ENCODE measurements around the gene FHIT.

FHIT gene

DNA sequence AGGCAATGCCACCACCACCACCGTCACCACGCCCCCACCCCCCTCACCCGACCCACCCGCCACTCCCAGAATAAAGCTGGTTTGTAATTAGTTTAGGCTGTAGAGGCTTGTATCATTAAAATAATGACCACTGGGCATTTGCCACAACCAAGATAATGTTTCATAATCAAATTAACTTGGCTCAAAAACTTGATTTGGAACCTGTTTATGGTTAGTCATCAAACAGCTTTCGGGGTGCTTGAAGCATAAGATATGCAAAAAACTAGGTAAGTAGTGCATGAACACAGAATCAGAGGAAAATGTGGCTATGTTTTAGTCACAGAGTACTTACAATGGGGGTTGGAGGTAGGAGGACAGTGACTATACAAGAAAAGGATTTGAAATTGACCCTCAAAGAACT lies 115.1 kb downstream of the FHIT start:
- Histone ChIP-seq H3K4me3 (ENCODE audit: insufficient read depth, low read length, poor library complexity, severe bottlenecking) (no peak overlapping the region), H2AFZ (ENCODE audit: low read depth, low read length, severe bottlenecking) (no peak overlapping the region), H4K20me1 (ENCODE audit: low read depth, low read length) (no peaks in the 10 kb centered on the region), H3F3A (ENCODE audit: insufficient read depth) (no peaks in the 10 kb centered on the region), H3K4me2 (ENCODE audit: low read depth, low read length, poor library complexity, severe bottlenecking) (no peak overlapping the region), H3K79me2 (ENCODE audit: insufficient read depth, low read length) (no peaks in the 10 kb centered on the region), H3K36me3 (ENCODE audit: low read length) (no peaks in the 10 kb centered on the region), H3K27ac (ENCODE audit: low read depth, low read length) (no peak overlapping the region), H3K9me2 (replicated peaks; ENCODE audit: insufficient read depth, low read length) (no peaks in the 10 kb centered on the region), H3K9me3 (ENCODE audit: insufficient read depth, low read length) (no peaks in the 10 kb centered on the region), H3K9ac (ENCODE audit: low read length) (no peak overlapping the region), H3K27me3 (ENCODE audit: low read length) (no peaks in the 10 kb centered on the region)
- no peak for TF ChIP-seq EZH2phosphoT487 (conservative IDR thresholded peaks at IDR 0.05; ENCODE audit: low read length)
- TF ChIP-seq, protein P1, sequence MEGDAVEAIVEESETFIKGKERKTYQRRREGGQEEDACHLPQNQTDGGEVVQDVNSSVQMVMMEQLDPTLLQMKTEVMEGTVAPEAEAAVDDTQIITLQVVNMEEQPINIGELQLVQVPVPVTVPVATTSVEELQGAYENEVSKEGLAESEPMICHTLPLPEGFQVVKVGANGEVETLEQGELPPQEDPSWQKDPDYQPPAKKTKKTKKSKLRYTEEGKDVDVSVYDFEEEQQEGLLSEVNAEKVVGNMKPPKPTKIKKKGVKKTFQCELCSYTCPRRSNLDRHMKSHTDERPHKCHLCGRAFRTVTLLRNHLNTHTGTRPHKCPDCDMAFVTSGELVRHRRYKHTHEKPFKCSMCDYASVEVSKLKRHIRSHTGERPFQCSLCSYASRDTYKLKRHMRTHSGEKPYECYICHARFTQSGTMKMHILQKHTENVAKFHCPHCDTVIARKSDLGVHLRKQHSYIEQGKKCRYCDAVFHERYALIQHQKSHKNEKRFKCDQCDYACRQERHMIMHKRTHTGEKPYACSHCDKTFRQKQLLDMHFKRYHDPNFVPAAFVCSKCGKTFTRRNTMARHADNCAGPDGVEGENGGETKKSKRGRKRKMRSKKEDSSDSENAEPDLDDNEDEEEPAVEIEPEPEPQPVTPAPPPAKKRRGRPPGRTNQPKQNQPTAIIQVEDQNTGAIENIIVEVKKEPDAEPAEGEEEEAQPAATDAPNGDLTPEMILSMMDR (IDR thresholded peaks at IDR 0.05; ENCODE audit: insufficient read depth, low read length, poor library complexity, severe bottlenecking) = no peak

- H4K20me1 ChIP-seq (ENCODE audit: low read depth, low read length) = no peaks in the 10 kb centered on the region
- no peak overlapping the region for H3K4me2 ChIP-seq (ENCODE audit: low read depth, low read length, poor library complexity, severe bottlenecking)
- no peak overlapping the region for H2AFZ ChIP-seq (ENCODE audit: low read depth, low read length, severe bottlenecking)
- no peaks in the 10 kb centered on the region for H3F3A ChIP-seq (ENCODE audit: insufficient read depth)
- no peaks in the 10 kb centered on the region for H3K9me2 ChIP-seq (replicated peaks; ENCODE audit: insufficient read depth, low read length)
- H3K36me3 ChIP-seq (ENCODE audit: low read length) = no peaks in the 10 kb centered on the region
- no peak overlapping the region for H3K4me3 ChIP-seq (ENCODE audit: insufficient read depth, low read length, poor library complexity, severe bottlenecking)
- no peak for TF ChIP-seq EZH2phosphoT487 (conservative IDR thresholded peaks at IDR 0.05; ENCODE audit: low read length)
- TF ChIP-seq, protein P1 (IDR thresholded peaks at IDR 0.05; ENCODE audit: insufficient read depth, low read length, poor library complexity, severe bottlenecking) = no peak
- H3K9ac ChIP-seq (ENCODE audit: low read length) = no peak overlapping the region
- no peak overlapping the region for H3K27ac ChIP-seq (ENCODE audit: low read depth, low read length)
- no peaks in the 10 kb centered on the region for H3K9me3 ChIP-seq (ENCODE audit: insufficient read depth, low read length)
- H3K27me3 ChIP-seq (ENCODE audit: low read length) = no peaks in the 10 kb centered on the region
- no peaks in the 10 kb centered on the region for H3K79me2 ChIP-seq (ENCODE audit: insufficient read depth, low read length)
Observed at GRCh38 chr3:61134532-61134931, 116.7 kb downstream of the FHIT start.

DNA sequence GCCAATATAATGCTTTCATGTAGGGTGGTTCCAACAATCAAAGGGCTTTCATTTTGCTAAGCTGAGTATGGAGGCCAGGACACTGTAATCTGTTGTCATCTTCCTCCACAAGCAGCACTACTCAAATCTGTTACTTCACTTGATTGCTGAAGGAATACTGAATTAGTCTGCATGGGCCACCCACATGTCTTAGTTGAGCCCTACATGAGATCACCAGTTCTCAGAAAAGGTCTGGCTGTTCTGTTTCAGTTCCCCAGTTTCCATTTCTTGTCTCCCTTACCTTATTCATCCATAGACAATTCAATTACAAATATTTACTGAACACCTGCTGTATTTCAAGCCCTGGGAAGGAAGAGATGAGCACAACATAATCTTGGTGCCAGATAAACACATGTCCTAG lies 119.2 kb downstream of the FHIT start:
- no peak overlapping the region for H3K9ac ChIP-seq (ENCODE audit: low read length)
- no peaks in the 10 kb centered on the region for H3F3A ChIP-seq (ENCODE audit: insufficient read depth)
- no peak overlapping the region for H3K27ac ChIP-seq (ENCODE audit: low read depth, low read length)
- H3K9me3 ChIP-seq (ENCODE audit: insufficient read depth, low read length) = no peaks in the 10 kb centered on the region
- H3K79me2 ChIP-seq (ENCODE audit: insufficient read depth, low read length) = no peaks in the 10 kb centered on the region
- H3K9me2 ChIP-seq (replicated peaks; ENCODE audit: insufficient read depth, low read length) = no peaks in the 10 kb centered on the region
- TF ChIP-seq, protein P1 (IDR thresholded peaks at IDR 0.05; ENCODE audit: insufficient read depth, low read length, poor library complexity, severe bottlenecking) = no peak
- TF ChIP-seq EZH2phosphoT487 (conservative IDR thresholded peaks at IDR 0.05; ENCODE audit: low read length) = no peak
- H4K20me1 ChIP-seq (ENCODE audit: low read depth, low read length) = no peaks in the 10 kb centered on the region
- H3K36me3 ChIP-seq (ENCODE audit: low read length) = no peaks in the 10 kb centered on the region
- no peak overlapping the region for H3K4me3 ChIP-seq (ENCODE audit: insufficient read depth, low read length, poor library complexity, severe bottlenecking)
- no peaks in the 10 kb centered on the region for H3K27me3 ChIP-seq (ENCODE audit: low read length)
- H3K4me2 ChIP-seq (ENCODE audit: low read depth, low read length, poor library complexity, severe bottlenecking) = no peak overlapping the region
- H2AFZ ChIP-seq (ENCODE audit: low read depth, low read length, severe bottlenecking) = no peak overlapping the region
